NCI-H226 (cell line): Measurements from ENCODE around the gene BMPER.

Experiments used
- DNase-seq: peaks from one replicate; pipeline ENCODE4 v3.0.0-alpha.2; 2015

BMPER gene

DNA sequence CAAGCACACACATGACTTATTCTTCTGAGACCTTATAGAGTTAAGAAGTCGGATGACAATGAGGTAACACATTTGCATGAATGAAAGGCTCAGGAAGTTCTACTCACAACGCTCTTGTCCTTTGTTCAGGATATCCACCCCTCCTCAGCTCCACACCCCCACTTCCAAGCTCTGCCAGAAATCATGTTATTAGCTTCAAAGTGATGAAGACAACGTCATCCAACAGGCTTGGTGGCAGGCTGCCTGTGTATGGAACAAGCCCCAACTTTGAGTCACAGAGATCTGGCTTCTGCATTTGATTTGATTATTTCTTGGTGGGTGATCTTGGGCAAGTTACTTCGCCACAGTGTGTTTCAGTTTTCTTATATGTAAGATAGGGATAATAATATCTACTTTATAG, 12.4 kb upstream of the BMPER start:
- no peak for DNase-seq

- no peak for DNase-seq
These were observed 12.0 kb upstream of the BMPER start for GRCh38 chr7:33893377-33893776.

- DNase-seq, result peak; percentile 89
These were observed 10.1 kb upstream of the BMPER start for GRCh38 chr7:33895025-33895804.

DNA sequence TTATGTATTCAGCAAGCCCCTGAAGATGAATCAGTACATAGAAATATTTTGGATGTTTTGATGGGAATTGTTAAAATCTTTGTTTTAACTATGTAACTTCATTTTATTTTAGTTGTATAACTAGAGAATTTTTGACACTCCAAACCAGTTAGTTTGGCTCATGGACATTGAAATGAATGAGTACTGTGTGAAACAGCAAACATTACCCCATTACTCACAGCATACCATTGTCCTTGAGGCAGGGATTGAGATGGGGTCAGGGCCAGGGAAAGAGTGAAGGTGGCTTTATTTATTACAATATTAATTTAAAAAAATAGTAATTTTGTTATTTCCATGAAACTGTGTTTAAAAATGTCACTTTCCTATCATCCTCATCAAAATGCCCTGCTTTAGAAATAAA, 4.8 kb upstream of the BMPER start:
- DNase-seq, result peak; percentile 43

DNA sequence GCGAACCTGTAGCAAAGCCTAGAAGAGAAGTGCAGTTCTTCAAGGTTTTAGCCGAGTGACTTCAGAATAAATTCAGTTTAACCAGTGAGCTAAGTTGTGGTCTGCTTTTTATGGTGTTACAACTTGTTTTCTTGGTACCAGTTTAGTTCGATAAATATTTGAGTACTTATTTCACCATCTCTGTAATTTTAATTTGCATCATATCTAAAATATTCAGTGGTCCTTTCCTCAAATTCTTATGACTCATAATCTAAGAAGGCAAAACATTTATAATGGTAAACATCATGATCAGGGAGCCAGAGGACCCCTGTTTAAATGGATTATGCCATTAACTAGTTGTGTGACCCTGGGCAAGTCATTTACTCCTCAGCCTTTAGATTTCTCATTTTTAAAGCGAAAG, 4.1 kb upstream of the BMPER start:
- DNase-seq, result peak; percentile 65

GRCh38 chr7:33901847-33902246, 3.5 kb upstream of the BMPER start:
- peak; percentile 58 for DNase-seq

DNA sequence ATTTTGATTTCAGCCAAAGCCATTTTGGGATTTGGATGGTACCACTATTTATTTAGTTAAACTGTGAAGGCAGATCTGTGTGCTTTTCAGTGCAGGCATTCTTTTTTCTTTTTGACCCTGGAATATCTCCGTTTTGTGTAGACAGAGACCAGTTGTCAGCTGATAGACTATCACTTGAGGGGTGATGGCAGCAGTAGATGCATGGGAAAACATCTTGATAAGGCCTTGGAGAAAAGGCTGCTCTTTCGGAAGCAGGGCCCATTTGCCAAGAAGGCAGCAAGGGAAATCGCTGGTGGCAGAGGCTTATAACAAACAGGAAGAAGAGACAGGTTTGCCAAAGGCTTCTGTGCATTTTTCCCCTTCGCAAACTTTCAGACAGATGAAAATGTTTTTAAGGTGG, 2.6 kb upstream of the BMPER start:
- DNase-seq, result no peak

GRCh38 chr7:33903791-33904680, 1.3 kb upstream of the BMPER start:
- DNase-seq, result peak; percentile 61

GRCh38 chr7:33904681-33905388, 504 bp upstream of the BMPER start:
- DNase-seq, result peak; percentile 75

DNA sequence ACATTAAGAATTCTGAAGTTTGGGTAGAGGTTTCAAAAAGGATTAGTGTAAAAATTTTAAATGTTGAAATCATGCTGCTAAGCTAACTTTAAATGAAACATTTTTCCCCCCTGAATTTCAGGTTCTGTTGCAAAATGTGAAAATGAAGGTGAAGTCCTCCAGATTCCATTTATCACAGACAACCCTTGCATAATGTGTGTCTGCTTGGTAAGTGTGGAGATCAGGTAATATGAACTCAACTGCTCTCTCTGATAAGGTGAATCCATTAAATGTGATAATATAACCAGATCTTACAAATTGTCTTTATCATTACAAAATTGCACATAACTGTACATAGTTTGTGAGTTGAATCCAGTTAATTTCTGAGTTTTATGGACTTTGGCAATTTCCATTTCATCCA, 1.4 kb downstream of the BMPER start:
- DNase-seq, result no peak

DNA sequence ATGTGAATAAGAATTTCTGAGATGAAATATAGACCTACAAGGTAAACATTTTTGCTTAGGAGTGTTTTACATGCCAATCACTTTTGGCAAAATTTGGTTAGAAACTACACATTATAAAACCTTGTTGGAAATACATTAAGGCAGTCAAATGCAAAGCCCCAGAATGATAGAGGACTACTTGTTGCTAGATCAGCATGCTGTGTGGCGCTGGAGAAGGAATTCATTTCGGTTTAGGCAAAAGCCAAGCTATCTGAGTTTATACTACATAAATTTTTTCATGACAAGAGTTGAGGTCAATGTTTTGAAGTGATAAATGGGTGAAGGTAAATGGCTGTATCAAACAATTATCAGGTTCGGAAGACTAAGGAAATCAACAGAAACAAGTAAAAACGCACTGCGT, 2.3 kb downstream of the BMPER start:
- DNase-seq, result no peak

DNA sequence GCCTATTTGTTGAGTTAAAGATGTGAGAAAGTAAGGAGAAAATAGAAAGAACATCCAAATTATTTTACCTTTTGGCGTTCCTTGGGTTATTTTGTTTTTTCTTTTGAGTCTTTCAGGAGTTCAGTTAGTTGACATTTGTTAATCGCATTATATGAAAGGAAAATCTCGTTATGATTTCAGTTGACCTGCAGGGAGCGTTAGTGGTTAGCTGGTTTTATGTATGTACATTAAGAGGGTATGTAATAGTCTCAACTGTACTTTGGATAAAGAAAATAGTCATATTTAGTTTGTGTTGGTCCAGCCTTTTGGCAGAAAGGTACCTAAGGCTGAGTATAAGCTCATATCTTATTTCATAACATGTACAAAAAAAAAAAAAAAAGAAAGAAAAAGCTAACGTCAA, 4.0 kb downstream of the BMPER start:
- no peak for DNase-seq

DNA sequence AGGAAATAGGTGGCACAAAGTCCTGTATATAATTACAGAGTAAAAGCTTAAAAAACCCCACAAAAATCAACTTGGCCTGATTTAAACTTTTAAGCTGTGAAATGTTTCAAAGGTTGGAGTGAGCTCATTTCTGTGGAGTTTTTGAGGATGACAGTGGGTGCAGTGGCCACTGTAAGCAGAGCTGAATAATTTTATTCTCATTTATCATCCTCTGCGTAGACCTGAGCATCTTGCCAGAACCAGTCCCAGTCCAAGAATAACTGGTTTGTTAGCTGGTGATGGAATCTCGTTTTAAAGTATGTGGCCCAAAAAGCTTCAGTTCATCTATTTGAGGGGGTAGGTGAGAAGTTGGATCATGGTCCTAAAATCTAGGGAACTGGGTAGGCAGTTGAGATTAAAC, 4.4 kb downstream of the BMPER start:
- DNase-seq, result no peak

- DNase-seq, result no peak
These were observed 5.4 kb downstream of the BMPER start for GRCh38 chr7:33910756-33911155.

- peak; percentile 44 for DNase-seq
These were observed 11.2 kb downstream of the BMPER start for GRCh38 chr7:33916357-33917081.

GRCh38 chr7:33917661-33918060, 12.3 kb downstream of the BMPER start:
- no peak for DNase-seq

DNA sequence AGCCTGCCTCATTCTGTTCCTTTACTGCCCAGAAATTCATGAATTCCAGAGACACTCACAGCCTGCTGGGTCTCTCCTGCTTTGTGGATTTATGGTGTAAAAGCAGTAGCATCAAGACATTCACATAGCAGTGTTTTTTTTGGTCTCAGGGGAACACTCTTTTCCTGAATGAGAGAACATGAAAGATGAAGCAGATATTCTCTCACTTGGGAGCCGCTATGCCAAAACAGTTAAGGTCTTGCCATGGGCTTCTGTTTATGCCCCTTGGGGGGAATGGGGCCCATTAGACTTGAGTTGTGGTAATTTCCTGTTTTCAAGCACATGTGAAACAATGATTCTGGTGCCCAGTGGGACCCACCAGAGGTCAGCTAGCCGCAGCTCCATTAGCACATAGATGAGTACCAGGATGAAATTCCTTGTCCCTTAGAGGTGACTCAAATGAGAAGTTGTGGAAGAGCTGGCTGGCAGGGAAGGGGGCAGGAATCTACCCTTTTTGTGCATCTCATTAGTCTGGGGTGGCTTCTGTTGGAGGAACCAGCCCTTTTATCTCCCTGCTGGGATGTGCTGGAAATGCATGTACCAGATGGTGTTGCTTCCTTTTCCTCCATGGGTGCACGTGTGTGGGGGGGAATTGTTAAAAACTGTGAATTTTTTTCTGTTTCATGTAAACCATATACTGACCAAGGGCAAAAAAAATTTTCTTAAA, 13.3 kb downstream of the BMPER start:
- no peak for DNase-seq

DNA sequence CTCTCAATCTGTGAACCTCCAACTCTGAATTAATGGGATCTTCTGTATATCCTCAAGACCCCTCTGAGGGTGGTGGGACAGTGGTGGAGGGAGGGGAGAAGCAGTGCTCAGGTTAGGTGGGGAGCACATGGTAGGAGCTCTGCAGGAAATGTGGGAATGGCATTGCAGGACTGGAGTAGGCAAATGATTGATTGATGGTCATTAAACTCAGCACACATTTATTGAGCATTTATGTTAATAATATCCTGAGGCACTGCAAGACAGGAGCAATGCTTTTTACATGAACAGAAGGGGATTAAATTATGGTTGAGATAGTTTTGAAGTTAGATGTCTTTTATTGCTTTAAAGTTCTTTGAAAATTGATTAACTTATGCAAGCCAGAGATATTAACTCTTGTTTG, 14.1 kb downstream of the BMPER start:
- DNase-seq, result no peak

GRCh38 chr7:33921216-33921938, 16.0 kb downstream of the BMPER start:
- no peak for DNase-seq

- DNase-seq, result no peak
These were observed 17.5 kb downstream of the BMPER start for GRCh38 chr7:33922820-33923219.

DNA sequence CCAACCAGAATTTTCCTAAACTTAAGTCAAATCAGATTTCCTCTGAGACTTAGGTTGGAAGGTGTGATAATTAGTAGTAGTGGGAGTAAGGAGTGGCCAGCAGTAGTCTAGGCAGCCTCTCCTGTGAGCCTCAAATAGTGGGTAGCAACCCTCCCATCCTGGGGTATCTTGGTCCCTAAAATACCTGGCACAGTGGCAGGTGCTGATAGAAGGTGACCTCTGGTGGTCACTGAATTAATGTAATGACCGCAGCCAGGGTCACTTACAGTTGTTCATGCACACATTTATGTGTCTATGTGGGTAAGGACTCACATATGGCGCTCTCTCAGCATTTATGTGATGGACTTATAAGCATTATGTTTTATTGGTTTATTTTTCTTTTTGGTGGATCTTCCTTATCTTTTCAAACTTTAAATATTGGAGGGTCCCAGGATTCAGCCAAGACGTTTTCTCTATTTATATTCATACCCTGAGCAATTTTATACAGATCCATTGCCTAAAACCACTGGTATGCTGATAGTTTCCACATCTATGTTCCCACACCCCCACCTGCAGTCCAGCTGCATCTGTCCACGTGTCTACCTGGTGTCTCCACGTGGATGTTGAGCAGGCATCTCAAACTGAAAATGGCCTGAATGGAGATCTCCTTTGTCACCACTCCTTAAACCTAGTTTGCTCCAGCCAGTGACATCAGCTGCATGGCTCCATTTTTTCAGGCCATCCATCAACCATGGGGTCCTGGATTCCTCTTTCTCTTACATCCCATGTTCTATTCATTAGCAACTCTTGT, 18.3 kb downstream of the BMPER start:
- no peak for DNase-seq
